Measurements from ENCODE around the gene SLC6A8.
A peak's percentile ranks its signal among the peaks of the same experiment; 100 is the strongest.

Gene SLC6A8

DNA sequence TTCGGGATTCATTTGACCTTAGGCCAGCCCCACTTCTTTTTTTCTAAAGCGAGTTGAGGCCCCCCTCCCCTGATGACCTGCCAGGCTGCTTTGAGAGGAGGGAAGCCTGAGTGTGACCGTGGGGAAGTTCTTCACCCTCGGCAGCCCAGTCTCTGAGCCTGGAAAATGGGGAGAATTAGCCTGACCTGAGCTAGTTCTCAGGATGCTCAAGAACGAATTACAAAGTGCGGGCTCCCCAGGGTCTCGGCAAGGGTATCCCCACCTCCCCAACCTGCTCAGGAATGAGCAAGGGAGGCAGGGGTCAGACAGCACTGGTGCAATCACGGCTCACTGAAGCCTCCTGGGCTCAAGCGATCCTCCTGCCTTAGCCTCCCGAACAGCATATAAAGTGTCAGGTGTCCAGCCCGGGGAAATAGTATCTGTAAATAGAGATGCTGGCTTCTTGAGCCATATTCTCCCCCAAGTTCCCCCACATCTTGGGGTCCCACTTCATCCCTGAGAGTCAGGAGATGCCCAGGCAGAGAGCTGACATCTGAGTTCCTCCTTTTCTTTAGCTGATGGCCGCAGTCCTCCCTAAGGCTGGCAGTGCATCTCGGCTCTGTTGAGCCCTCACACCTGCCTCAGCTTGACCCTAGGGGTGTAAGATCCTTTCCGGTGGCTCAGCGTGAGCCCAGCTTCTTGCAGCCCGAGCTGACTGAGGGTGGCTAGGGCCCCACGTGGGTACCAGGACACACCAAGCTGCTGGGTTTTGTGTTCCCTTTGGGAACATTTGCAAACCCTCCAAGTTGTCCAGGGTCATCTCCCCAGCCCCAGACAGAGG, 39.2 kb upstream of the SLC6A8 start:
- DNase-seq, result no peak

- DNase-seq, result no peak
These were observed 38.4 kb upstream of the SLC6A8 start for GRCh38 chrX:153649178-153649914.

DNA sequence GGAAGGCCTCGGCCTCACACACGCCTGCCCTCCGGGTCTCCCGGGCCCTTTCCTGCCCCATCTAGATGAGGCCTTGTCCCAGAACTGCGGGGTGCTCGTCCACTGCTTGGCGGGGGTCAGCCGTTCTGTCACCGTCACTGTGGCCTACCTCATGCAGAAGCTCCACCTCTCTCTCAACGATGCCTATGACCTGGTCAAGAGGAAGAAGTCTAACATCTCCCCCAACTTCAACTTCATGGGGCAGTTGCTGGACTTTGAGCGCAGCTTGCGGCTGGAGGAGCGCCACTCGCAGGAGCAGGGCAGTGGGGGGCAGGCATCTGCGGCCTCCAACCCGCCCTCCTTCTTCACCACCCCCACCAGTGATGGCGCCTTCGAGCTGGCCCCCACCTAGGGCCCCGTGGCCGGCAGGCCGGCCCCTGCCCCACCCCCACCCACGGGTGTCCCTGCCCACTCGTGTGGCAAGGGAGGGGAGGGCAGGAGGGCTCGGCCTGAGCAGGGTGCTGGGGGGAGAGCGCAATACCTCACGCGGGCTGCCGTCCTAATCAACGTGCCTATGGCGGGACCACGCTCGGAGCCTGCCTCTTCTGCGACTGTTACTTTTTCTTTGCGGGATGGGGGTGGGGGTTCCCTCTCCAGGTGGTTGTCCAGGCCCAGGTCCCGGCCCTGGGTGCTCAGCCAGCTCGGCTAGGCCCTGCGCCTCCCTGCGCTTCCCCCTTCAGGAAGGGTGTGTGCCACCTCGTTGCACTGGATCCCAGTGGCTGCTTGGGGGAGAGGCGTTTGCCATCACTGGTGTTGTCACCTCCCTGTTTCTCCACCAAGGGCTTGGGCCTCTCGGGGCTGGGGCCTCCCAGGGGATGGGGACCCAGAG, 37.6 kb upstream of the SLC6A8 start:
- DNase-seq, result no peak

- no peak for DNase-seq
These were observed 36.8 kb upstream of the SLC6A8 start for GRCh38 chrX:153650959-153651358.

- DNase-seq, result no peak
These were observed 36.1 kb upstream of the SLC6A8 start for GRCh38 chrX:153651540-153652079.

DNA sequence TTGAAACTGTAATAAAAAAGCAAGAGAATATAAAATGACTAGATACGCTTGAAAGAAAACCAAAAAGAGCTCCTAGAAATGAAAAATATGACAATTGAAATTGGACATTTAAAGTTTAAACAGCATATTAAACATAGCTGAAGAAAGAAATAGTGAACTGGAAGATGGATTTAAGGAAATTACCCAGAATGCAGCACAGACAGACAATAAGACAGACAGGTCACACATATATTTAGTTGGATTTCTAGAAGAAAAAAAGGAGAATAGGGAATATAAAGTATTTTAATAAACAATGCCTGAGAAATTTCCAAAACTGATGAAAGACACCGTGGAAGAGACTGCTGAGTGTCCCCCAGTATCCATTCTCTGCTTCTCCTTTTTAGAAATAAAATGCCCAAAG, 34.2 kb upstream of the SLC6A8 start:
- no peak for DNase-seq

GRCh38 chrX:153657161-153657560, 30.6 kb upstream of the SLC6A8 start:
- DNase-seq, result no peak

DNA sequence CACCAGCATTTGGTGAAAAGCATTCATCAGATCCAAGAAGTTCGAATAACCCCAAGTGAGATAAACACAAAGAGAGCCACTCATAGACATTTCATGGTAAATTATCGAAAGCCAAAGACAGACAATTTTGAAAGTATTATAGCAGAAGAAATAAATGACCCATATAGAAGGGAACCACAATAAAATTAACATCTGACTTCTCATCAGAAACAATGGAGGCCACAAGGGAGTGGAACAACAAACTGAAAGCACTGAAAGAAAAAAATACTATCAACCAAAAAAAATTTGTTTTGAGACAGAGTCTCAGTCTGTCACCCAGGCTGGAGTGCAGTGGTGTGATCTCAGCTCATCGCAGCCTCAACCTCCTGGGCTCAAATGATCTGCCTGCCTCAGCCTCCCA, 28.5 kb upstream of the SLC6A8 start:
- DNase-seq, result no peak

GRCh38 chrX:153662266-153662665, 25.5 kb upstream of the SLC6A8 start:
- no peak for DNase-seq

GRCh38 chrX:153665726-153666306, 21.9 kb upstream of the SLC6A8 start:
- DNase-seq, result no peak

DNA sequence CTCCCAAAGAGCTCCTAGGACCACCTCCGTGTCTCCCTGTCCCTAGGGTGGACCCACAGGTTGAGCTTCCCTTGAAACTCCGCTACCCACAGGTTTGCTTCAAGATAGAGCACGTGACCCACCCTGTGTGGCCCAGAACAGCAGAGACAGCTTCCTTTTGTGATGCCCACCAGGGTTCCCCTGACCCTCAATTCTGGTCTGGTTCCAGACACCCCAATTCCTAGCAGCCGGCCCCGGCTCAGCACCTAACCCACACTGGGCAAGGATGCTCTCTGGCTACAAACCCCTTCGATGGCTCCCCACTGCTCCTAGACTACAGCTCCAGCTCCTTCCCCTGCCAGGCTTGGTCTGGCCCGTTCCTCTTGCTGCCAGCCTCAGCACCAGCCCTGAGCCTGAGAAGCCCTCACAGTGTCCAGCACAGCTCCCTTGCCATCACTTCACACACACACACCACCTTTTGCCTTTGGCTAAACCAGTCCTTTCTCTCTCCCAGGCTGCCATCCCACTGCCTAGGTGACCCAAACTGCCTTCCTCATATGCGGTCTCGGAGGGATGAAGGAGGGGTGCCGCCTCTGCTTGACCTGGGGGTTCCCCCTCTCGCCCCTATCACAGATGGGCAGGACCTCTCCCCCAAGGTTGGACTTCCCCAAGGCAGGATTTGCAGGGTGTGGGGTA, 20.3 kb upstream of the SLC6A8 start:
- DNase-seq, result no peak

GRCh38 chrX:153667956-153668396, 19.8 kb upstream of the SLC6A8 start:
- peak; percentile 7 for DNase-seq

GRCh38 chrX:153668423-153669173, 19.1 kb upstream of the SLC6A8 start:
- no peak for DNase-seq

- DNase-seq, result no peak
These were observed 18.4 kb upstream of the SLC6A8 start for GRCh38 chrX:153669174-153669890.

DNA sequence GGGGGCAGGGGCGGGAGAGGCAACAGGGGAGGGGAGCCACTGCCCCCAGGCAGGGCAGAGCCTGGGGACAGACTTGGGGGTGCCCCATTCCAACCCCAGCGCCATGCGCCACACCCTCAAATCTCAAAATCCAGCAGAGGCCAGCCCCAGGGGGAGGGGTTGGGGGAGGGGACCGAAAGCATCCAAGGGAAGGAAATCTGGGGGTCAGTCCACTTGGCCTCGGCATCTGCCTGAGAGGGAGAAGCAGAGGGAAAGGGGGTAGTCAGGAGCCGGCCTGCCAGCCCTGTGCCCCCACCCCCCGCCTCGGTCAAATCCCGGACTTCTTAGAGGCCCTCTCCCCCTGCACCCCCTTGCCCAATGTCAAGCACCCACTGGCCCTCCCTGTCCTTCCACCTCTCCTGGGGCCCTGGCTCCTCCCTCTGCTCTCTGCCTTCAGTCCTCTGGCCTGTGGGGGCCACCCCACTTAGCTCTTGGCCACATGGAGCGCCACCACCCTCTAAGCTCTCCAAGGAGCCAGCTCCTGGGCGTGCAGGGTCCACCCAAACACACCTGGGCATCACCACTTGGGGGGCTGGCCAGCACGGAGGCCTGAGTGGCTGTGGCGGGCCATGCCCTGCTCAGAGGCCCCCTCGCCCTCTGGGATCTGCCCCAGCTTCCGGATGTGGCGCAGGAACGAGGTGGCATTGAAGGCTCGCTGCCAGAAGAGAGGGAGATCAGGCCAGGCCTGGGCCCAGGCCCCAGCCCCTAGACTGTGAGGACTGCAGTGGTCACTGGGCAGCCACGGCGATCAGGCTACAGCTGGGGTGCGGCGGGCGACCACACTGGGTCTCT, 17.6 kb upstream of the SLC6A8 start:
- no peak for DNase-seq

DNA sequence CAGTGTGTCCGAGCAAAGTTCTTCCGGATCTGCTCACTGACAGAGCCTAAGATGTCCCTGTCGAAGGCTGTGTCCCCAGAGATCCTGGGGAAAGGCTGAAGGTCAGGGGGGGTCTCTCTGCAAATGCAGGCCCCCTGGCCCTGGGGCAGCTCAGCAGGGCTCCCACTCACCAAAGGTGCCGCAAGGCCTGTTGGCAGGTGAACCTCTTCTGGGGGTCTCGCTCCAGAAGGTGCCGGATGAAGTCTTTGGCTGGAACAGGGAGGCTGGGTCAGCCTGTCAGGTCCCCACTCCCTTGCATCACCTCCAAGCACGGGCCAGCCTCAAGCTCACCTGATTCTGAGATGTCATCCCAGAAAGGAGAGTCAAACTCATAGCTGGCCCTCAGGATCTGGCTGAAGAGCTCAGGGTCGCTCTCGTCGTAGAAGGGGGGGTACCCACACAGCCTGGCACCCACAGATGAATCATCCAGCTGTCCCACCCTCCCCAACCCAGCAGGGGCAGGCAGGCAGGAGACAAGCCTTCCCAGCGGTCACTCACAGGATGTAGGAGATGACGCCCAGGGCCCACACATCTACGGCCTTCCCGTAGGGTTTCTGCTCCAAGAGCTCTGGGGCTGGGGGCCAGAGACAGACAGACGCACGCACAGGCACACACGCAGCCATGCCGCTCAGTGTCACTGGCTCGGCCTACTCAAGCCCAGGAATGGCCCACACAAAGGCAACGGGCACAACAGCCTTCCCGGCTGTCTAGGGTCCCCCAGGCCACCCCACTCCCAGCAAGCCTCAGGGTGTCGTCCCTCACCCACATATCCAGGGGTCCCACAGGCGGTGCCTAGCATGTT, 16.8 kb upstream of the SLC6A8 start:
- no peak for DNase-seq

- DNase-seq, result no peak
These were observed 15.9 kb upstream of the SLC6A8 start for GRCh38 chrX:153671589-153672530.
